K562 (cell line): Measurements from ENCODE around the gene SCPEP1. TPM values are rescaled to one million over a fixed set of nuclear protein-coding genes. Genes with fewer than 3 reads are reported as not detected.

Experiments
- KAT7 ChIP-seq: sonication (generic); formaldehyde crosslinking; IDR thresholded peaks from 2 replicates; pipeline ENCODE4 v1.8.0; 2022; ENCODE audit warnings: missing genetic modification reagents, mild to moderate bottlenecking, borderline replicate concordance
- MAZ ChIP-seq, 2 experiments: fragments of 450-650 bp in 1 of 2; sonication (generic) in 1 of 2; formaldehyde crosslinking; IDR thresholded peaks in 1 of 2; conservative IDR thresholded peaks in 1 of 2; 2 replicates each; pipeline versions ENCODE4 v1.4.0 to v1.5.0; 2020; ENCODE audit warnings: mild to moderate bottlenecking in 1 of 2, missing genetic modification reagents in 1 of 2
- polyA plus RNA-seq, 8 experiments: library from polyadenylated mRNA; depleted of rRNA in 4 of 8; stranded (reverse) in 5 of 8; unstranded in 3 of 8; fragments of >200 nt; fragmentation: Nextera tagmentation in 2 of 8; fragmentation: Illumina TruSeq in 1 of 8; extraction: Ambion mirVana in 2 of 8; extraction: Trizol in 1 of 8; gene quantifications; 2 replicates each; pipeline versions ENCODE4 v1.2.1 to v1.2.3, GENCODE V29; 2011 to 2014; ENCODE audit warnings: inconsistent platforms in 1 of 8, missing spikeins in 1 of 8
- total RNA-seq, 7 experiments: library from RNA; depleted of rRNA in 6 of 7; stranded (reverse); fragments of >200 nt in 6 of 7; fragmentation: Illumina TruSeq in 2 of 7; extraction: Trizol in 2 of 7; gene quantifications; 2 replicates each; pipeline versions ENCODE4 v1.2.1 to v1.2.3, GENCODE V29; 2011 to 2021; ENCODE audit warnings: low replicate concordance in 1 of 7
- TF ChIP-seq, protein P1 (sequence below), 2 experiments: IDR thresholded peaks in 1 of 2; conservative IDR thresholded peaks in 1 of 2; 2 replicates each; pipeline ENCODE4 v1.6.1; 2016; ENCODE audit warnings: low read depth in 2 of 2, mild to moderate bottlenecking in 1 of 2, missing compliant biosample characterization in 1 of 2, missing genetic modification characterization in 1 of 2, moderate library complexity in 1 of 2
- TF ChIP-seq, protein P2 (sequence below): sonication (generic); formaldehyde crosslinking; IDR thresholded peaks from 2 replicates; pipeline ENCODE4 v1.8.1; 2022; ENCODE audit warnings: missing genetic modification reagents

SCPEP1 gene
- total and polyA plus RNA-seq, 9 of the 15 experiments (the other 6 are each of a cell fraction or from before 2014, with no cell fraction given): 5.1 to 14.8 (median 7.2) TPM

DNA sequence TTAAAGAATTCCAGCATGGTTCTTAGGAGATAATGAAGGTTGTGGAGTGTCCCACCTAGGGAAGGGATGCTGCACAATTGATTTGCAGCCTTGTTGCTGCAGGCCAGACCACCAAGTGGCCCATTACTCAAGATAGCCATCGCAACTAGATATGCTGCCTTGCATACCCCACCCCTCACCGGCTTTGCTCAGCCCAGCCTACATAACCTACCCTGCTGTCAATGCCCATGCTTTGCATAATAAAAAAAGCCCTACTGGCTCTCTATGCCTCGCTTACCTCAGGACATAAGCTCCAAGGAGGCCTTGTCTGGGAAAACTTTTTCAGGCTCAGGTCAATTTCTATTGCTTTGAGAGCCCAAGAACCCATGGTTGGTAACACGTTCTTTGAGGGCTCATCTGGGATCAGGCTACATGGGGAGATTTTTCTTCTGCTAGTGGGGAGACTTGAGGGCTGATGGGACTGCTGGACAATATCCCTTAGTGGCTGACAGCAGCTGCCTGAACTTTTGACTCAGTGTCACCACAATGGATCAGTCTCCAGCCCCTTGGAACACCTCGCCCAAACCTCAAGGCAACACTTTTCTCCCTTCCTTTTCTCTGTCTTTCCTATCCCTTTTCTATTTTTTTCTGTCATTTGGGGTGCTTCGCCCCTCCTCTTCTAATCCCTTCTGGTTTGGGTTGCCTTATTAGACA, 38.3 kb downstream of the SCPEP1 start (continued):
- TF ChIP-seq, protein P1, sequence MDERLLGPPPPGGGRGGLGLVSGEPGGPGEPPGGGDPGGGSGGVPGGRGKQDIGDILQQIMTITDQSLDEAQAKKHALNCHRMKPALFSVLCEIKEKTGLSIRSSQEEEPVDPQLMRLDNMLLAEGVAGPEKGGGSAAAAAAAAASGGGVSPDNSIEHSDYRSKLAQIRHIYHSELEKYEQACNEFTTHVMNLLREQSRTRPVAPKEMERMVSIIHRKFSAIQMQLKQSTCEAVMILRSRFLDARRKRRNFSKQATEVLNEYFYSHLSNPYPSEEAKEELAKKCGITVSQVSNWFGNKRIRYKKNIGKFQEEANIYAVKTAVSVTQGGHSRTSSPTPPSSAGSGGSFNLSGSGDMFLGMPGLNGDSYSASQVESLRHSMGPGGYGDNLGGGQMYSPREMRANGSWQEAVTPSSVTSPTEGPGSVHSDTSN (CRISPR knock-in tag; IDR thresholded peaks at IDR 0.05; ENCODE audit: low read depth): no peak
- TF ChIP-seq, protein P1 (tag; conservative IDR thresholded peaks at IDR 0.05; ENCODE audit: low read depth): no peak
- TF ChIP-seq, protein P2, sequence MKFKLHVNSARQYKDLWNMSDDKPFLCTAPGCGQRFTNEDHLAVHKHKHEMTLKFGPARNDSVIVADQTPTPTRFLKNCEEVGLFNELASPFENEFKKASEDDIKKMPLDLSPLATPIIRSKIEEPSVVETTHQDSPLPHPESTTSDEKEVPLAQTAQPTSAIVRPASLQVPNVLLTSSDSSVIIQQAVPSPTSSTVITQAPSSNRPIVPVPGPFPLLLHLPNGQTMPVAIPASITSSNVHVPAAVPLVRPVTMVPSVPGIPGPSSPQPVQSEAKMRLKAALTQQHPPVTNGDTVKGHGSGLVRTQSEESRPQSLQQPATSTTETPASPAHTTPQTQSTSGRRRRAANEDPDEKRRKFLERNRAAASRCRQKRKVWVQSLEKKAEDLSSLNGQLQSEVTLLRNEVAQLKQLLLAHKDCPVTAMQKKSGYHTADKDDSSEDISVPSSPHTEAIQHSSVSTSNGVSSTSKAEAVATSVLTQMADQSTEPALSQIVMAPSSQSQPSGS (CRISPR knock-in tag): no peak
- no peak for TF ChIP-seq KAT7 (CRISPR knock-in tag)
- TF ChIP-seq MAZ (CRISPR knock-in tag; conservative IDR thresholded peaks at IDR 0.05 in 1 of 2, IDR thresholded peaks at IDR 0.05 in 1 of 2): no peak
